HG03520 (cell line): ENCODE results near the gene CSMD2.

Experiments used
- ATAC-seq: cut with Tn5 transposase; IDR thresholded peaks from one replicate; pipeline ENCODE4 v1.9.1; 2021; ENCODE audit warnings: mild to moderate bottlenecking, moderate library complexity; ENCODE audit not compliant: unreplicated experiment

The CSMD2 gene

GRCh38 chr1:33577663-33578062, 587.4 kb downstream of the CSMD2 start:
- no peak for ATAC-seq

GRCh38 chr1:33576821-33577599, 588.0 kb downstream of the CSMD2 start:
- ATAC-seq = no peak

- ATAC-seq = no peak
Observed at GRCh38 chr1:33575324-33575879, 589.6 kb downstream of the CSMD2 start.

- no peak for ATAC-seq
Observed at GRCh38 chr1:33573661-33574060, 591.4 kb downstream of the CSMD2 start.

- no peak for ATAC-seq
Observed at GRCh38 chr1:33572387-33572786, 592.6 kb downstream of the CSMD2 start.

- ATAC-seq = no peak
Observed at GRCh38 chr1:33569331-33569730, 595.7 kb downstream of the CSMD2 start.

GRCh38 chr1:33563699-33564098, 601.3 kb downstream of the CSMD2 start:
- ATAC-seq = no peak

- ATAC-seq = no peak
Observed at GRCh38 chr1:33562563-33562962, 602.5 kb downstream of the CSMD2 start.

- no peak for ATAC-seq
Observed at GRCh38 chr1:33561576-33561975, 603.5 kb downstream of the CSMD2 start.

- ATAC-seq = no peak
Observed at GRCh38 chr1:33560680-33561079, 604.4 kb downstream of the CSMD2 start.

- ATAC-seq = no peak
Observed at GRCh38 chr1:33548721-33549120, 616.3 kb downstream of the CSMD2 start.

- ATAC-seq = no peak
Observed at GRCh38 chr1:33548319-33548718, 616.7 kb downstream of the CSMD2 start.

GRCh38 chr1:33547576-33547975, 617.5 kb downstream of the CSMD2 start:
- no peak for ATAC-seq

GRCh38 chr1:33541966-33542365, 623.1 kb downstream of the CSMD2 start:
- no peak for ATAC-seq

GRCh38 chr1:33537885-33538284, 627.1 kb downstream of the CSMD2 start:
- ATAC-seq = no peak

- no peak for ATAC-seq
Observed at GRCh38 chr1:33535334-33535733, 629.7 kb downstream of the CSMD2 start.

GRCh38 chr1:33532936-33533335, 632.1 kb downstream of the CSMD2 start:
- no peak for ATAC-seq

- ATAC-seq = no peak
Observed at GRCh38 chr1:33532250-33532649, 632.8 kb downstream of the CSMD2 start.

- ATAC-seq = no peak
Observed at GRCh38 chr1:33529957-33530356, 635.1 kb downstream of the CSMD2 start.

GRCh38 chr1:33527934-33528333, 637.1 kb downstream of the CSMD2 start:
- no peak for ATAC-seq

- no peak for ATAC-seq
Observed at GRCh38 chr1:33524586-33524985, 640.4 kb downstream of the CSMD2 start.

GRCh38 chr1:33519240-33519884, 645.7 kb downstream of the CSMD2 start:
- ATAC-seq = no peak
